NCI-H226 (cell line): ENCODE data around the gene MYPN.
A peak's percentile ranks its signal among the peaks of the same experiment; 100 is the strongest.
"Not testable (repeated sequence)": the region's sequence is repeated elsewhere in the genome, so short reads cannot be mapped to it uniquely, and the experiment has no call there.

Experiments used
- DNase-seq: peaks from one replicate; pipeline ENCODE4 v3.0.0-alpha.2; 2015

Gene MYPN

DNA sequence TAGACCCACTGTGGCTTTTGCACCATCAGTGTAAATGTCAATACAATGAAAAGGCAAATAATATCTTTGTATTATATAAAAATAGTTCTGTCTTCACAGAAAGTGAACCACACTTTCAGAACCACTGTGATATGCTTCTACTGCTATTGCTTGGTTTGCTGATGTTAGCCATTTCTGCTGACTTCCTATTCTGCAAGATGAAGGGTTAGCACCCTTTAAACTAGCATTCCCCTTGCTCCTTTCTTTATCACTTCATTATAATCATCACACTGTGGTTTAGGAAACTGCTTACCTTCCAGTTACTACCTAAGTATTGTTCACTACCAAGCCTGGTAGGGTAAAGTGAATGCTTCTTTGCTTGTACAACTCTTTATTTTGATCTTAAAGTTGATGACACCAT is 29.2 kb downstream of the MYPN start:
- no peak for DNase-seq

DNA sequence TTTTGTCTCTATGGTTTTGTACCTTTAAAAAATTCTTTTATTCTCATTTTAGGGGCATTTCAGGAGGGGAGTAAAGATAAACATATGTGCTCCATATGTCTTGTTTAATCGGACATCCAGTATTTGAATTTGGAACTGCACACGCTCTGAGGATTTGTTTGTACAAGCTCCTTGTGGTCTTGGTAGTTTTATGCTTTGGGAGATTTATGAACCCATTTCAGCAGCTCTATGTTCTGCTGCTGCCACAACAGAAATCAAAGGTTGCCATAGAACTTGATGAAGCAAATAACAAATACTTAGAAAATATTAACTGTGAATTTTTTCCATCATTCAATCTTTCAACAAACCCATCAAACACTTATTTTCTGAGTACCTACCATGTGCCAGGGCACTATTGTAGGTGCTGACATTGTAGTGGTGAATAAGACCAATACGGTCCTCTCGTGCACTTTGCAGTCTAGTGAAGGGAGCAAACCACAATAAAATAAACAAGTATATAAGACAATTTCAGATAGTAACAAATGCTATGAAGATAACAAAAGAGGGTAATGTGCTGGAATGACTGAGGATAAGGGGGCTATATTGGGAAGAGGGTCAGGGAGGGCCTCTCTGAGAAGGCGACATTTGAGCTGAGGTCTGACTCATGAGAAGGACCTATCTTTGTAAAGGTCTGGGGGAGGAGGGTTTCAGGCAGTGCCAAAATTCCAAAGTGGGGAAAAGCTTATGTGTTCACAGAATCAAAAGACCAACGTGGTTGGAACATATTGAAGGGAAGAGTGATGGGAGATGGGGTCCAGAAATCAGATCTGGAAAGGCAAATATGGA is 30.4 kb downstream of the MYPN start:
- peak; percentile 44 for DNase-seq

DNA sequence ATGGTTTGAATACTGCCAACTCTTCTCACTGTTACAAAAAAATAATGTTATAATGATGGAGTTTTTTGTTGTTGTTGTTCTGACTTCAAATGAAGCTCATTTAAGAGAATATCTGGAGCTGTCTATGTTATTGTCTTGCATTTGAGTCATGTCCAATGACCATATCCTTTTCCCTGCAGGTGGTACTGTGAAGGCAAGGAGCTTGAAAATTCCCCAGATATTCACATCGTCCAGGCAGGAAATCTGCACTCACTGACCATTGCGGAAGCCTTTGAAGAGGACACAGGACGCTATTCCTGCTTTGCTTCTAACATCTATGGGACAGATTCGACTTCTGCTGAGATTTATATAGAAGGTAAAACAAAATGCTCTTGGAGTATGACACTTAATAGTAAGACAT is 33.5 kb downstream of the MYPN start:
- no peak for DNase-seq

DNA sequence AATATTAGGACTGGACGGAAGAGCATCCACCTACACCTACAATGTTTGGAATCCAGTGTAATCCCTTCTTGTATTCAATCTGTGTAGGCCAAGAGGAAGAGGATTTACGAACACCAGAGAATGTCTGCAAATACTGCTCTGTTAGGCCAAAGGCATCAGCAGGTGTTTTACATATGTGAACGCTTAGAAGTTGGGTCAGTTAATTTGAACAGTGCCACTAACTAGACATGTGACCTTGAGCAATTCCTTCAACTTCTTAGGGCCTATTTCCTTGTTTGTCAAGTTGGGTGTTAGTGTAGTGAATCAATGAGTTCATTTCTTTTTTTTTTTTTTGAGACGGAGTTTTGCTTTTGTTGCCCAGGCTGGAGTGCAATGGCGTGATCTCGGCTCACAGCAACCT is 35.4 kb downstream of the MYPN start:
- no peak for DNase-seq

DNA sequence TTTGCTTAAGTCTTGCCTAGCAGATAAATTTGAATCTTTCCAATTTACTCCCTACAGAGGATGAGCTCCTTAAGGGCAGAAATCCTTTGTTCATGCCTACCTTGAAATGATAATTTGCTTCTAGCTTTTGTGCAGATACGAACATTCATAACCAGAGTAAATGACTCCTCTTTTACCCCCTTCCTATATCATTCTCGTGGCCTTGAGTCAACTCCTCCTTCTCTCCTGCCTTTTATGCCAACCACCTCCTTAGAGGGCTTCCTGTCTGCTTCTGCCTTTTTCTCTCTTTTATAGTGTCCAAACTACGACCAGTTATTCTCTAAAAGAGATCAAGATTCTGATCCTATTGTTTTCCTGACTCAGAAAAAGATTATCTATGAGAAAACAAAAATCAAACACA is 36.4 kb downstream of the MYPN start:
- DNase-seq: no peak

DNA sequence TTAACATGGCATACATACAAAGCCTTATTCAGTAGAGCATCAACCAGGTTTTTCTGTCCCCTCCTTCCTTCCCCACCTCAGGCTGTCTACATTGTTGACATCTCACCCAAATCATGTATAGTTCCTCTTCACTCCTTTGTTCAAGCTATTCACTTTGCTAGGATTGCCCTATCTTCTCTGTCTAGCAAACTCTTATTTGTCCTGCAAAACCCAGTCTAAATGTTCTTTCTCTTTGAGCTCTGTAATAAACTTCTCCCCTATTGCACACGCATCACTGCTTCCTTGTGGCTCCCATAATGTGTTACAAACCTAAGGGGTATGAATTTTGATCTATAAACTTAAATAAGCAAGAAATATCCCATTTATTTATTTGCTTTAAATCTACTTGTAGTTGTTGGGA is 36.8 kb downstream of the MYPN start:
- no peak for DNase-seq

DNA sequence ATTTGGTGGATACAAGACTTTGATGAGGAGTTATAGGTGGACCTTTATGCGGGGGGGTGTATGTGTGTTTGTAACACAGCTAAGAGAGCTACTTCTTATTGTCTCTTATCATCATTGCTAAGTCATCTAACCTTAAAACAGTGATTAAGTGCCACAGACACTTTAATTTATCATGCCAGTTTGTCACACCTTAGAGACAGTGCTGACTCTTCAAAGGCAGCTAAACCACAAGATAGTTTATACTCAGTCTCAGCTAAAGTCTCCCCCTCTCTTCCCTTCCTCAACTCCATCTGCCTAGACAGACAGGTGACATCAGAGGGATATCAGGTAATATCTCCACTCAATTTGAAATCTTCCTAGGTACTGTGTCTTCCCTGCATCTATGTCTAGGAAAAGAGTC is 42.2 kb downstream of the MYPN start:
- no peak for DNase-seq

DNA sequence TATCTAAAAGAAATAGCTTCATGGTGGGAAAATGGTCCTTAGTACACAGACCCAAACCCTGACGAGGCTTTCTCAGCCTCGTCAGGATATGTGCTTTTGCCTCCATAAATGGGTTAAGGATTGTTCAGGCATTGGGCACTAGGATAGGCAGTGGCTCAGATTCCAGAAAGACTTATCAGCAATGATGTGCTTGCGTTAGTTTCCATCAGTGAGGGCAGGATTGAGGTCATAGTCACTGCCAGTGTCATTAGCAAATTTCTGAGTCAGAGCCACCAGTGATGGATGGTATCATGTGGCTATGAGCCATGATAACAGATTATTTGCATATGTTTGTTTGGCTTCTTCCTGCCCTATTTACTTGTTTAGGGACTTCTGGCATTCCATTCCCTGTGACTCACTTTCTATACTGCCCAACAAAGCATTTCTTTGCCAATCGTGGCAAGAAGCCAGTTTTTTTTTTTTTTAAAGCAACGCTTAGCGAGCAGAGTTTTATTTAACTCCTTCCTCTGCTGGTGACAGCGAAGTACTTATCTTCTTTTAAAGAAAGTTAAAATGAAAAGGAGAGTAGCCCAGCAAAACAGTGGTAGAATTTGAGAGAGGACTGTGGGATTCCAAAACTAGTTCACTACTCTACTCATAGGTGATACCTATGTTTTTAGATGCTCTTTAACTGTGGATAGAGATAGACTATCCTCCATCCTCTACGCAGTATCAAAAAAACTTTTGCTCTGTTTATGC is 44.4 kb downstream of the MYPN start:
- peak; percentile 92 for DNase-seq

DNA sequence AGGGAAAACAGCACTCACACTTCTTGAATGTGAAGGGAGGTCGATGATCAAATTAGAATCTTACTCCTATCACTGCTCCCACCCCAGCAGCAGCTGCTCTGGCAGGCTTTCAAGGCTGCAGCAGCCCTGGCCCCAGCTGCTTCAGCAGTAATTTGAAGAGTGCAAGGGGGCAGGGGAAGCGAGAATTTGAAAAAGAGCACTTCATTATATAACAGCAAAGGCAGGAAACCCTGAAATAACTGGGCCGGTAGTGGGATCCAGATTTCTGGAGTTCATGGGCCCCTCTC is 44.9 kb downstream of the MYPN start:
- peak; percentile 21 for DNase-seq

DNA sequence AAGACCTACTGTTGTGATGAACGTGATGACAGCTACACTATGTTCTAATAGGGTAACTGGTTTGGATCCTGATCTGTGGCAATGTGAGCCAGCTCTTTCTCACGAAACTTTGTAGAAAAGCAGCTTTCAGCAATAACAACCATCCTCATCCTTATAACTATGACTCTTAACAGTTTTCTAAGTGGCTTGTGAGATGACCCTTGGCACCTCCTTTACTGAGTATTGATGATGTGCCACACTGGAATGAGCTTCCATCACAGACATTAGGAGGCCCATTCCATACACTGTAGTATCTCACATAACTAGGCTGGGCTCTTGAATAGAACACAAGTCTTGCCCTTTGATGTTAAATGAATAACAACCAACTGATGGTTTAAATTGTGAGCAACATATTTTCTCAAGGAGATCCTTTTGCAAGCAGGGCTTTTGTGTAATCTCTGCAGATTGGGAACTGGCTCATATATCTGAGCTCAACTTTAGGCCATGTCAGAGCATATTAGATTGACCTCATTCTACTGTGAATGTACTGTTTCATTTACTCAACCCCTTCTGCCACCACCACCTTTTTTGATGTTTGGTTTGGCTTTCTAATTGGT is 46.4 kb downstream of the MYPN start:
- no peak for DNase-seq

DNA sequence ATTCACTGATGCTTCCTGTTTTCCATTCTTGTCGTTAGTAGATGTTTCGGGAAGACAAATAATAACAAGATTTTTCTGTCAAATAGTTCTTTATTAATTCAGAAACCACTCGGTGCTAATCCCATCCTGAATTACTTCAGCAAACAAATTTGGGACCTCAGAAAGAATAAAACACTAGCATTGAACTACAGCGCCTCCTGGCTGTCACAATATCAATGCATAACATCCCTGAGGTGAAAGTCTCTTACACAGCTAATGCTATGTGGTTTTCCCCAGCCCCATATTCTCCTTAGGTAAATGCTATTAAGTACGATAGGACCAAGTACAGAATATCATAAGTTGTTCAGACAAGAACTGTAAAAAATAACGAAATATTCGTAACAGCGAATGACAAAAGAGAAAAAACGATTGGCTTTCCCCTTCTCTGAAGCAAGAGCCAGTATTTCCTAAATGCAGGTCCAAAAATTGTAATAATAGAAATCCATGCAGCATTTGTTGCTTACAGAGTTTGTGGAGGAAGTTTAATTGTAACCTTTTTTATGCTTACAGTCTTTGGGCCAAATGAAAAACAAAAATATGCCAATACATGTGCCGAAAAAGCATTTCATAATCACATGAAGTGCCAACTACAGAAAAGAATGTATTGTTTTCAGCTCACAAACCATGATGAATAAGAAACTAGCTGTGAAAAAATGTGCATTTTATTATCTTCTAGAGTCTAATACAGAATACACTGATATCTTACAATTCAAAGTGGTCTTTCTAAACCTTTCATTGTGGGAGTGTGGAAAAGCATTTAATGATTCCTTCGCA is 47.3 kb downstream of the MYPN start:
- DNase-seq: peak; percentile 33

DNA sequence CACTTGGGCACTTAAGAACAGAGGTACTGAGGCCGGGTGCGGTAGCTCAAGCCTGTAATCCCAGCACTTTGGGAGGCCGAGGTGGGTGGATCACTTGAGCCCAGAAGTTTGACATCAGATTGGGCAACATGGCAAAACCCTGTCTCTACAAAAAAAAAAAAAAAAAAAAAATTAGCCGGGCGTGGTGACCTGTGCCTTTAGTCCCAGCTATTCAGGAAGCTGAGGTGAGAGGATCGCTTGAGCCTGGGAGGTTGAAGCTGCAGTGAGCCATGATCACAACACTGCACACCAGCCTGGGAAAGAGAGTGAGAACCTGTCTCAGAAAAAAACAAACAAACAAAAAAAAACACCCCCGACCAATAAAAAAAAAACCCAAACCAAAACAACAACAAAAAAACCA is 48.2 kb downstream of the MYPN start:
- DNase-seq: not testable (repeated sequence)

DNA sequence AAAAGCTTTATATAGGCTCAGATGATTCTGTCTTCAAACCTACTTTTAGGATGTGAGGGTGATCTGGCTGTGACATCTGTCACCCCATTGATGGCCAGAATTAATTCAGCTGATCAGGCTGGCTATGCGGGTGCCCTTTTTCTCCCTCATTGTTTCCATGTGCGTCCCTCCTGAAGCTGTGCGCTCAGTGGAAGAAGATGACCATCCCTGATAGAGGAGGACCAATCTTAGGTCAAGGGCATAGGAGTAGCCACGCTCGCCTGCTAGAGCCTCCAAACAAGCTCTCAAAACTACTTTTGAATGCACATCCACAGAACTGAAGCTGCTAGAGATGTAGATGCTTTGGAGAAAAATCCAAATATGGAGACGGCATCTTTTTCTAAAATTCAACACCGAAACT is 48.7 kb downstream of the MYPN start:
- DNase-seq: no peak

DNA sequence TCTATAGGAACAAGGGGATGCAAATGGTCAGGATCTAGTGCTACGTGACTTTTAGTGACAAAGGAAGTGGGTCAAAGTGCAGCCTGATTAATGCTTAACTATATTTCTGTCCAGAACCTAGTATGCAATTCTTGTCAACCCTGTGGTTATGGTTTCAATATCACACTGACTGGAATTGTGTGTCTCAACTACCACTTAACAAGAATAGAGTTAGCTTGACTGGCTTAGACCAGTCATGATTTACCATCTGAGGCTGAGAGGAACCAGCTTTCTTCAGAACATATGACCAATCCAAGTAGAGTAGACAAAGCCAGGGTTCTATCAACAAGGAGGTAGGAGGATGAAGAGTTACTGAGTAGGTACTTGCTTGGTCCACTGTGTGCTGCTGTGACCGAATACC is 54.4 kb downstream of the MYPN start:
- no peak for DNase-seq

DNA sequence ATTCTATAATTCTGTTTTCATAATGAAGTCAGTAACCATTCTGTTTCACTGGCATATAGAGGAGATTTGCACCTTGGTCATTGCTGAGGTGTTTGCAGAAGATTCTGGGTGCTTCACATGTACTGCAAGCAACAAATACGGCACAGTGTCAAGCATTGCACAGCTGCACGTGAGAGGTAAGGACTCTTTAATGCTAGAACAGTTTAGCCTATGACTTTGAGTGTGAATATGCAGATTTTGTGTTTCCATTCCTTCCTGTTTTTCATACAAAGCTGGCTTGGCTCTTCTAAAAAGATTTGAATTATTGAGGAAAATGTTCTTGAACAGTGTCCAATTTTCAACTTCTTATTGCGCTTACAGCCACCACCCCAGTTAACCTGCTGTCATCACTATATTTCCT is 56.4 kb downstream of the MYPN start:
- DNase-seq: no peak

DNA sequence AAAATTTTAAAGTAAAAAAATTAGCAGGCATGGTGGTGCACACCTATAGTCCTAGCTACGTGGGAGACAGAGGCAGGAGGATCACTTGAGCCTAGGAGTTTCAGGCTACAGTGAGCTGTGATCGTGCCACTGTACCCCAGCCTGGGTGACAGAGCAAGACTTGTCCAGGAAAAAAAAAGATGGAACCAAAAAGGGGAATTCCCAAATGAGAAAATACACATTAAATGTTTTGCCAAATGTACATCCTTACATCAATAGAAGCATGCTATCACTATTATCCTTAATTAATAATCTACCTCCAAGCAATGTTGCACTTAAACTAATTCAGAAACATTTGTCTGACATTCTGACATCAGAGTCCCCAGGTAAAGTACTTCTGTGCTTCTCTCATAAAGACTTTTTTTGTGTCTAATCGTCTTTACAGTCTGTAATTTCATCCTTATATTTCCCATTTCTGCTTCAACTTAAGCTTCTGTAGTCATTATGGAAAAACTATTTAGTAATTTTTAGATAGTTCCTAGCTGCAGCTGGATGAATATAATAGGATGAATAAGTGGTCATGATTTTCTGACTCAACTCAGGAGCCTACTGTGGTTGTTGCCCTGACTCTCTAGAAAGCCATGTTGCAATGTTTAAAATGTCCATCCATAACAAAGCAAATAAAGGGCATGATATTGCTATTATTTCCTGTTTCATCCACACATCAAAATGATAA is 57.7 kb downstream of the MYPN start:
- DNase-seq: no peak

DNA sequence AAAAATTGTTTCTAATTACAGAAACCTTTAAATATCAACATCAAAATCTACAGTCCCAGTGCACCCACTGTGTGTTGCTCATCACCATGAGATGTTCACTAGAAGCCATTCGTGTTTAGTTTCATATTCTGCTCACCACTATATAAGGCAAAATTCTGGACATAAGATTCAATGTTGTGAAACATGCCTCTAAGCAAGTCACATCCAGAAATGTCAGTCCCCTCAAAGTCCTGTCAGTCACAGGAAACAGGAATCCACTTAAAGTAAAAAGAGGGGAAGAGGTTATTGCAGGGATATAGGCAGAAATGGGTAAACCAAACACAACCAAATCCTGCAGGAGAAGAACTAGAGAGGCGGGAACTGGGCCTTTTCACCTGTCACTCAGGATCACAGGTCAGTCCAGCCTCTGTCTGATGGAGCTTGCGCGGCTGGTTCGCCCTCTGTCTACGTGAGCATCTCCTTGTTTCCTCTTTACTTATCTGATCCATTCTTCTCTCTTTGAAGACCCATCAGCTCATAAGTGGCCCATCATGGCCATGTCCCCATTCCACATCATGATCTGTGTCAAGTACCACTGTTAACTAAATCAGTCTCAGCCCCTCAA is 58.4 kb downstream of the MYPN start:
- no peak for DNase-seq

DNA sequence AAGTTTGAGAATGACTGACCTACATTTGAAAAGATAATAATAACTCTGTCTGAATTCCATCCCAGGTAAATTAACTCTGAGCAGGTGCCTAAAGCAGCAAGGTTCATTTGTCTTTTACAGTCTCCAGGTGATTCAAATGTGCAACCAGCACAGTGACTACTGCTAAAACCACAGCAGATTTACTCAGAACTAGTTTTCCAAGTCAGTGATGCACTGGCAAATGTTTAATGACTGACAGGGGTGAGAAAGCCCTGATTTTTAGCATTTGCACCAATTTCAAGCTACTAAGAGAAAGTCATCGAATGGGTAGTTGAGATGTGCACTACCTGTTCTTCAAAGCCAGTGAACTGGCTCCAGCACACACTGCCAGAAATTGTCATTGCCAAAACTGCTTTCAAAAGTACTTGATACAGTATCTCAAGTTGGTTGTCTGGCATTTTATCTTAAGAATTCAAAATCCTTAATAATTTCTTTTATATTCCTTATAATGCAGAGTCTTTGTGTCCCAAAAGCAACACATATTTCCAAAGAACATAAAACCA is 62.3 kb downstream of the MYPN start:
- no peak for DNase-seq

DNA sequence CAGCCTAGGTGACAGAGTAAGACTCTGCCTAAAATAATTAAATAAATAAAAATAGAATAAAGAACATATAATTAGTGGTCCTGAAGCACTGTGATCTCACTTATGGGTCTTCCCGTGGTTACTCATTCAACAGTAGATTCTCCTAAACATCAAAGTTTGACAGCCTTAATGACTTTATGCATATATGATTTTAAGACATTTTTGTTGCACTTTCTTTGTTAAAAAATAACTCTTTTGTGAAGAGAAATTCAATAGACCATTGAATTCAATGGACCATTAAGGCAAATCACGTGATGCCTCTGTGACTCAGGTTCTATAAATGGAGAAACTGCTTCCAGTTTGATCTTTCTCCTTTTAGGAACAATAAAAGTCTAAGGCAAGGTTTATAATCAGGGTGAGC is 63.0 kb downstream of the MYPN start:
- DNase-seq: no peak

DNA sequence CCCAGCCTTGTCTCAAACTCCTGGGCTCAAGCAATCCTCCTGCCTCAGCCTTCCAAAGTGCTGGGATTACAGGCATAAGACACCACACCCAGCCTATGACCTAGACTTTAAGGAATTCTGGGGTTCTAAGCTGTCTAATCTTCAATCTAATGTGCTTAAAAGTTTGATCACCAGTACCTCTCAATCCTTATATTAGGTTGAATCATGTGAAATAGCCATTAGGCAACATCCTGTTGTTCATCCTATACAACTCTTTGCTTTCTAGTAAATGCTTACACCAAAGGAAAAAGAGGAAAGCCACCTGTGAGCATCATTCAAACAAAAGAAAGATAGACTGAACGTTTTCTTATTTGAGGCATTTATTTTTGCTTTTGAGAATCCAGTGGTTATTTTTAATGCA is 66.7 kb downstream of the MYPN start:
- no peak for DNase-seq

DNA sequence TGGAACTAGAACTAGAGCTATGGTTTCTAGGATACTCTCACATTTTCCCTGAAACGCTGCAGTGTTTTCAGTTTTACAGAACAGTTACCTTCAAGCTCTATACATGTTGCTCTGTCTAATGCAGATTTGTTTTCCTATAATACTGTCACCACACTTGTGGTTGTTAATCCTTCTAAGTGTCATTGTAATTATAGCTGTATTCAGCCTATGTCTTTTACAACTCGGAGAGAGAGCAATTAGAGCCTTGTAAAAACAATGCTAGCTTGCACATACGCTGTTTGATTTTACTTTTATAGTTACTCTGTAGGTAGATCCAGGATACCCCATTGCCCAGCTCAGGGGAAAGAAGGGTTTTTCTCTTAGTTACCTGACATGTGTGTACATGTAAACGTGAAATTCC is 67.5 kb downstream of the MYPN start:
- DNase-seq: no peak

DNA sequence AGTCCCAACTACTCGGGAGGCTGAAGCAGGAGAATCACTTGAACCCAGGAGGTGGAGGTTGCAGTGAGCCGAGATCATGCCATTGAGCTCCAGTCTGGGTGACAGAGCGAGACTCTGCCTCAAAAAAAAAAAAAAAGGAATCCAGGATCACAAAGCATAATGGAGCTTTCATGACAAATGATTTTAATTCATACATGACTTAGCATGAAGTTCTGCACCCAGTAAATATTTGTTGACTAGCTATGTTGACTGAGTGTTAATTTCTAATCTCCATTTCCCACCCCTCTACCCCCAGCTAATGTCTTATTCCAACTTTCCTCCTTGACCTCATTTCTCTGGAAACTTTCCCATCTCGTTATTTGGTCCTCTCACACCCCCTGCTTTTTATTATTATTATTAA is 69.3 kb downstream of the MYPN start:
- no peak for DNase-seq
